K562 treated with DMSO at 1 percent for 12 hours (cell line): ENCODE results near the gene OSBPL2. TPM values are rescaled to one million over a fixed set of nuclear protein-coding genes. Genes with fewer than 3 reads are reported as not detected.

Experiments
- total RNA-seq: library from RNA; unstranded; fragments of 300-600 nt; gene quantifications from 2 replicates; pipeline ENCODE4 v1.2.3, GENCODE V29; 2022; ENCODE audit not compliant: insufficient read depth

OSBPL2 gene
- 10.9 and 26.4 TPM in 2 replicates for total RNA-seq

GRCh38 chr20:62237801-62238568 lies at the start of gene OSBPL2:
TSS of gene OSBPL2 (plus strand) at chr20:62238521. CDS start at chr20:62256185, 17,664 bp downstream.

GRCh38 chr20:62219992-62220665 lies 18.2 kb upstream of the OSBPL2 start, which contains the start of gene HRH3:
TSS of gene HRH3 (minus strand) at chr20:62220278. CDS start at chr20:62219970, 308 bp downstream.

GRCh38 chr20:62302341-62303061 lies 64.2 kb downstream of the OSBPL2 start, which contains the start of gene ADRM1:
TSS of gene ADRM1 (plus strand) at chr20:62302997. CDS start at chr20:62303569, 572 bp downstream.

Other genes starting within 250 kb of the OSBPL2 start
- gene TAF4, start 172.6 kb upstream of the OSBPL2 start, total RNA-seq: 5.5 and 14.5 TPM in 2 replicates
- 20.5 and 34.2 TPM in 2 replicates for gene LSM14B, start 116.0 kb upstream of the OSBPL2 start, total RNA-seq
- gene PSMA7, start 95.1 kb upstream of the OSBPL2 start, total RNA-seq: 426 and 559 TPM in 2 replicates
- gene SS18L1, start 94.8 kb upstream of the OSBPL2 start, total RNA-seq: 4.8 and 12.2 TPM in 2 replicates
- 37.3 and 43.0 TPM in 2 replicates for gene MTG2, start 55.5 kb upstream of the OSBPL2 start, total RNA-seq
- gene HRH3, start 18.2 kb upstream of the OSBPL2 start, total RNA-seq: not detected in 2 replicates
- 163 and 209 TPM in 2 replicates for gene ADRM1, start 64.5 kb downstream of the OSBPL2 start, total RNA-seq
- 31.7 and 36.7 TPM in 2 replicates for gene LAMA5, start 128.8 kb downstream of the OSBPL2 start, total RNA-seq
- gene RPS21, start 148.6 kb downstream of the OSBPL2 start, total RNA-seq: 6,686 and 11,238 TPM in 2 replicates
- 6.3 and 12.4 TPM in 2 replicates for gene CABLES2, start 168.8 kb downstream of the OSBPL2 start, total RNA-seq
- not detected in 2 replicates for gene RBBP8NL, start 189.0 kb downstream of the OSBPL2 start, total RNA-seq
- 0.31 and 1.1 TPM in 2 replicates for gene GATA5, start 237.5 kb downstream of the OSBPL2 start, total RNA-seq